HG03108 (cell line): Measurements from ENCODE around the gene SLC39A7.

Experiments
- ATAC-seq: cut with Tn5 transposase; IDR thresholded peaks from one replicate; pipeline ENCODE4 v1.9.1; 2021; ENCODE audit warnings: moderate library complexity; ENCODE audit not compliant: unreplicated experiment

Gene SLC39A7

DNA sequence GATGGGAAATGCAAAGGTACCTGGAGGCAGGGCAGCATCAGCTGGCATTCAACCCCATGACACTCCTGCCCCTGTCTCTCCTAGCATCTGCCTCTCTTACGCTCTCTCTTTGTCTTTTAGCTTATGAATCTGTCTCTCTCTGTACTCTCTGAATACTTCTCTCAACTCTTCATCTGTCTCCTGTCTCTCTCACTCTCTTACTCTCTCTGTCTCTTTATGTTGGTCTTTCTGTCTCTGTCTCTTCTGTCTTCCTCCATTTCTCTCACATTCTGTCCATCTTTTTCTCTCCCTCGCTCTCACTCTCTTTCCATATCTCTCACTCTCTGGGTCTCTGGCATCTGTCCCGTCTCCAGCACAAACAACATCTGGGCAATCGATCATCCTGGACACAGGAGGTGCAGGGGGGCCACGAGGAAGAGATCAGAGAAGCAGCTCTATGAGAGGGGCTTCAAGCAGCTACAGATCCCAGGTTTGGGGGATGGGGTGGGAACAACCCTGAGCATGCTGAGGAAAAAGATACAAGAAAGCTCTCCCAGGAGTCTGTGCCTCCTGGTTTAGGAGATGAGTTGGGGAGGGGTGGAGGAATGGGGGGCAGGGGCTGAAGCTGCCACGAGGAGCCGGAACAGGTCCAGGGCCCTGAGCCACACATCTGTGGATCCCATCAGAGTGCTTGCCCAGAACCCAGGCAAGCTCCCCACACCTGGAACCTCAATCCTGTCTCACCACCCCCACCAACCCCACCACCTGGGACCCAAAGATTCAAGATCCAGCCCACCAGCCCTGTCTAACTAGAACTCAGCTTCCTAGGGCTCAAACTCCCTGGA lies 10.8 kb upstream of the SLC39A7 start:
- no peak for ATAC-seq

GRCh38 chr6:33190504-33191107 lies 10.1 kb upstream of the SLC39A7 start:
- ATAC-seq: no peak

GRCh38 chr6:33191383-33192104 lies 9.1 kb upstream of the SLC39A7 start:
- no peak for ATAC-seq

DNA sequence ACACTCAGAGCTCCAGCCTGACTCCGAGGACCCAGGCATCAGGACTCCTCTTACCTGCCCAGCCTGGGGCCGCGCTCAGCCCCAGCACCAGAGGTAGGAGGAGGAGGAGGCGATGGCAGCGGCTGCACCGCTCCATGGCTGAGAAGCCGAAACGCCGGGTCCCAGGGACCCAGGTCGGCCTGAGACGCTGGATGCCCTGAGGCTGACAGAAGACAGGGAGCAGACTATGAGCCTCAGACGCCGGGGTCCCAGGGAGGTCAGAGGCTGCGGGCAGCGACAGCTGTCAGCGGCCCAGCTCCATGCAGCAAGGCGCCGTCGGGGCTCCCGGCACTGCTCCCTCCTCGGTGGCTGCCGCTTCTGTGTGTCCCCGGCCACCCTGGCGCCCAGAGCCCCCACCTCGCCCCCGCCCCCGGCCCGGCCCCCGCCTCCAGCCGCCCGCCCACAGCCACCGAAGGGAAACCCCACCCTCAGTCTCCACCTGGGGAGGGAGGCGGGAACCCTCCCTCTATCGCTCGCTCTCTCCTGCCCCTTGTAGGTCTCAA lies 8.5 kb upstream of the SLC39A7 start, which contains the start of gene COL11A2:
Gene COL11A2, minus strand, starts transcription at position 363 of the 542 bp plus-strand sequence. Its CDS starts 227 bp downstream, at position 136.
- no peak for ATAC-seq

GRCh38 chr6:33192671-33193602 lies 7.7 kb upstream of the SLC39A7 start:
- no peak for ATAC-seq

- no peak for ATAC-seq
These were observed 7.0 kb upstream of the SLC39A7 start for GRCh38 chr6:33193619-33194018.

DNA sequence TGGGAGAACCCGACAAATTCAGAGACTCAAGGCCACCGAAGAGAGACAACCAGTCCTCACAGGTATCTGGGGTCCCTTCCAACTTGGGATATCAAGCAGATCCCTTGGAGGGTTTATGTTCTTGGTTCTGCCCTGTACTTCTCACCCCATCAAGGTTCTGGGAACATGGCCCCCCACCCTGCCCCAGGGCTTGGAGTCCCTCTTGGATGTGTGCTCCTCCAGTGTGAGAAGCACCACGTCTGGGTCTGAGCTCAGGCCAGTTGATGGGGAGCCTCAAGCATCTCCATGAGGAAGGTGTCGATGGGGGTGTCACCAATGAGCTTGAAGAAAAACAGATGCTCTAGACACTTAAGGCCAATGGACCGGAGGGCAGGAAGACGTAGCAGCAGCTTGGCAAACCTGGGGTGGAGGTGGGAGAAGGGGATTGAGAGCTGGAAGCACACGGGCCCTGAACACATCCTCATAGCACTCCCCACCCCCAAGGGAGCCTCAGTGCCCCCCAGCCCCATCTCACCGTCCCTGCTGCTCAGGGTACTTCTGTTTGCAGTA lies 6.2 kb upstream of the SLC39A7 start:
- no peak for ATAC-seq

DNA sequence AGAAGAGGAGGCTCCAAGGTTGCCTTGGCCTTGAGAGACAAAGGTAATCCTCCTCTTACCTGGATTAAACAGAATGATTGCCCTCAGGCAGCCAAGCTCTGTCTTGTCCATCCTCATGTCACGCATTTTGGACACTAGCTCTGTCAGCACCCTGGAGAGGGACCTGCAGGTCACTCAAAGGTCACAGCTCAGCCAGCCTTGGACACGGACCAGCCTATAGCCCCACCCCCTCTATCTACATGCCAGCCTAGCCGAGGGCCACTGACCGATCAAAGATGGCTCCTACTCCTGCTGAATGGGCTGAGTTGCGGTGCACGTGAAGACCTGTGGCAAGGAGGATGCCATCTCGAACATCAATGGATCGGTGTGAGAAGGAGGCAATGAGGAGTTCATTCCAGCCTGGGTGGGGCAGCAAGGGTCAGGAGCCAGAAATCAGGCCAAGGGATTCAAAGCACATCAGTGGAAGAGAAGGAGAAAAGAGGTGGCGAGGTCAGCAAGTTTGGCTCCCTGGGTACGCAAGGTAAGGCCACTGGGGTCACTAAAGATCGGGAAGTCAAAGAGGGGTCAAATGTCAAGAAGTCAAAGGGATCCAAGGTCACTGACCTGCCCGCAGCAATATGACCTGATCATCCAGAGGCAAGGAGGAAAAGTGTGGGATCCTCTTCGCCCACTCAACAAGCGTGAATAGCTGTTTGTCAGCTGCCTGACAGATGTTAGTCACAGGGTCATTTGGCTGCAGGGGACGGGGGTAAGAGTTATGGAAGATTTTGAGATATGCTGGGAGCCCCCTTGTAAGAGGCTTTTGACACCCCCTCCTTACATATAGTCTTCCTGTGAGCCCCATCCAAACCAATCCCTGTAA lies 5.1 kb upstream of the SLC39A7 start:
- ATAC-seq: no peak

DNA sequence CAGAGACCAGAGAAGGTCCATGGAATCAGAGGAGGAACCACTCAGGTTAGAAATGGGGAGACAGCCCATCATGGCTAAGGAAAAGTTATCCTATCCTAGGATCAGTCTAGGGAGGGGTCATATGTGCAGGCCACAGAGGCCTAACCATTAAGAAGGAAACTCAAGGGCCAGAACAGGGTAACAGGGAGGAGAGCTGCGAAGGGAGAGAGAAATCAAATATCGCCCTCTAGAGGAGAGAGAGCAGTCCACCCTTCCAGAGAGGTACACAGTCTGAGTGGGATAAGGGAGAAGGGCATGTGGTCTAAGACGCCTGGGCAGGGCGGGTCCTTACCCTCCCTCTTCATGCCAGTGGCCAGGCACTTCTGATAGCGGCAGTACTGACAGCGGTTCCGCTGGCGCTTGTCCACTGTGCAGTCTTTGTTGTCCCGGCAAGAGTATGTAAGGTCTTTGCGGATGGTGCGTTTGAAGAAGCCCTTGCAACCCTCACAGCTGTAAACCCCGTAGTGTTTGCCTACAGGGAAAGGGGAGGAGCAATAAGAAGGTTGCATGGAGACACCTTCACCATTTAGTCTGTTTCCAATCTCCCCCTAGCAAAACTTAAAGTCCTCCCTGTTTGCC lies 3.1 kb upstream of the SLC39A7 start:
- no peak for ATAC-seq

- no peak for ATAC-seq
These were observed 2.4 kb upstream of the SLC39A7 start for GRCh38 chr6:33198159-33198852.

DNA sequence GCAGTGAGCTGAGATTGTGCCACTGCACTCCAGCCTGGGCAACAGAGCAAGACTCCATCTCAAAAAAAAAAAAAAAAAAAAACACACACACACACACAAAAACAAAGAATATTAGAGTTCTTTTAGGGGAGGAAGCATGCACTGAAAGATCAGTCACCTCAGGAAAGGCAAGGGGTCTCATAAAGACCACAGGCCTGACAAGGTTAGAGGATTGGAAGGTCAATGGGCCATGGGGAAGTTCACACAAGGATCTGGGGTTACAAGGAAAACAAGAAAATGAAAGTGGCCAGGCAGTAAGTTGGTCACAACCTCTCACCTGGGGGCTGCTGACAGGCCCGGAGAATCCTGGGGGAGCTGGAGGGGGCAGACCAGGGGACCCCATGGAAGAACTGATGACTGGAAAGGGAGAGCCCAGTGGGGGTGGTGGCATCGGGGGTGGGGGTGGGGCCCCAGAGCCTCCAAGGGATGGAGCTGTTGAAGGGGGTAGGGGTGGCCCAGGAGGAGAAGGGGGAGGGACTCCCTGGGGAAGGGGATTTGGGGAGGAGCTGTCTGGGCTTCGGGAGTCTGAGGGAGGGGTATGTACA lies 1.7 kb upstream of the SLC39A7 start:
- no peak for ATAC-seq

DNA sequence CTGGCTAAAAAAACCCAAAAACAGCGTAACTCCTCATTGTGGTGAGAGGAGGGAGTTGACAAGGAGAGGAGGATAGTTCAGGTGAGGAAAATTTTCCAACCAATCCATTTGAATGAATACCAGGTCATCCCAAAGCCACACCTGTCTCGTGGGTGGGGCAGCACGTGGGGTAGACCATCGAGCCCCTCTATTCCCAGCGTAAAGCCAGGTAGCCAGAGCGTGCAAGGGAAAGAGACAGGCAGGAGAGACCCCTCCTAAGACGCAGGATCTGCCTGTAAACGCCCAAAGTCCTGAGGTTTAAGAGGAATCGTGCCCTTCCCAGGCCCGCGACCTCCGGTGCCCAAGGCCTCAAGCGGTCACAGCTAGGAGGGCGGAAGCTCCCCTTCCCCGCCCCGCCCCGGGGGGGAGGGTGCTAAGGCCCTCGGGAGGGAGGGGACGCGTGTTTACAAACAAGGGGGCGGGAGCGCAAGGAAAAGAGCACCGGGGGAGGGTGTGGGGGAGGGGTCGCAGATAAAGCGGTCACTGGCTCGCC lies 914 bp upstream of the SLC39A7 start:
- peak; percentile 18 for ATAC-seq

GRCh38 chr6:33201147-33201545 lies 479 bp downstream of the SLC39A7 start:
- no peak for ATAC-seq

GRCh38 chr6:33201935-33202334 lies 1.3 kb downstream of the SLC39A7 start:
- no peak for ATAC-seq

DNA sequence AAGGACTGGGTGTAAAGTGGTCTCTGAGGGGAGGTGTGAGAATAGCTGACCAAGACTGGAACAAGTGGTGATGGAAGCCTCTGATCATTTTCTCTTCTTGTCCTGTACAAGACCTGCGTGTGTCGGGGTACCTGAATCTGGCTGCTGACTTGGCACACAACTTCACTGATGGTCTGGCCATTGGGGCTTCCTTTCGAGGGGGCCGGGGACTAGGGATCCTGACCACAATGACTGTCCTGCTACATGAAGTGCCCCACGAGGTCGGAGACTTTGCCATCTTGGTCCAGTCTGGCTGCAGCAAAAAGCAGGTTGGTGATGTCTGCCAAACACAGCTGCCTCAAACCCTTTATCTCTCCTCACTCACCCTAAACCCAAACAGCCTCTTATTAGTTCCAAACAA lies 2.1 kb downstream of the SLC39A7 start:
- ATAC-seq: no peak

DNA sequence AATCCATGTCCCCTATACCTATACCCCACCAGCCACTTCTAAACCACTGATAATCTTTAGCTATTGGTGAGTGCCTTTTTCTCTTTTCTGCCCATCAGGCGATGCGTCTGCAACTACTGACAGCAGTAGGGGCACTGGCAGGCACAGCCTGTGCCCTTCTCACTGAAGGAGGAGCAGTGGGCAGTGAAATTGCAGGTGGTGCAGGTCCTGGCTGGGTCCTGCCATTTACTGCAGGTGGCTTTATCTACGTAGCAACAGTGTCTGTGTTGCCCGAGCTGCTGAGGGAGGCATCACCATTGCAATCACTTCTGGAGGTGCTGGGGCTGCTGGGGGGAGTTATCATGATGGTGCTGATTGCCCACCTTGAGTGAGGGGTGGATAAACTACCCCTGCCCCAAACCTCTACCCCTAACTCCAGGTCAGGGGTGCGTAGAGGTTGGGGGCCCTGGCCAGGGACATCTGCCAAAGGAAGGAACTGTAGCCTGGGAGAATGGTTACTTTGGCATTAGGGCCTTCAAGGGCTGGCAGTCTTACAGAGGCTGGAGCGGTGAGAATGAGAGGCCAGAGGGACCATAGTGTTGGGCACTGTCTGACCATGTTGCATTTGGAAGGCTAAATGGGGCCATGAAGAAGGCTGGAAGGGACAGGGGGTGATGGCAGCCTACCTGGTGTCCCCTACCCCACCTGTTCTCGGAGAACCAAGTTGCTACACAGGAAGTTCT lies 2.9 kb downstream of the SLC39A7 start:
- no peak for ATAC-seq

DNA sequence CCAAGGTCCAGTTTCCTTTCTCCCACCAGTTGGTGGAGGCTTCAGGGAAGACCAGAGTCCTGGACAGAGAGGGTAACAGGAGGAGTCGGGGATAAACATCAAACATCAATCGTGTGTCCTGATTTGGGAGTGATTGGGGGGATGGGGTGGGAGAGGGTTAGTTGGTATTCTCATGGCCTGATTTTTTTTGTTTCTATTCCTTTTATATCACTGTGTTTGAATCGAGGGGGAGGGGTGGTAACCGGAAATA lies 3.4 kb downstream of the SLC39A7 start:
- no peak for ATAC-seq
